Measurements from ENCODE around the gene MYL5. TPM values are rescaled to one million over a fixed set of nuclear protein-coding genes. Genes with fewer than 3 reads are reported as not detected.
"Not testable (repeated sequence)": the region's sequence is repeated elsewhere in the genome, so short reads cannot be mapped to it uniquely, and the experiment has no call there.

The MYL5 gene
- total RNA-seq, 2 experiments from 2014 or later, result 14.0 to 16.2 TPM

GRCh38 chr4:725391-726234, 51.3 kb downstream of the MYL5 start:
- Mint-ChIP-seq H3K27me3 (no peaks in the 10 kb centered on the region), H3K27ac (no peak overlapping the region), H3K4me3 (no peak overlapping the region), H3K9me3 (peaks cover 12% of the 10 kb centered on the region), H3K36me3 (ENCODE audit: low read depth) (peaks cover 38% of the 10 kb centered on the region), H3K4me1 (no peaks in the 10 kb centered on the region)
- no peak for DNase-seq
- POLR2A ChIA-PET, result no interaction called here
- CTCF ChIA-PET, result interaction anchor here (0.7 kb wide), 1 partner anchor 262 kb away, joined by 3 read pairs; no protein-coding TSS in a partner anchor

- POLR2A ChIA-PET, result no interaction called here
- Mint-ChIP-seq H3K36me3 (ENCODE audit: low read depth) (peaks cover 34% of the 10 kb centered on the region), H3K27ac (no peak overlapping the region), H3K4me1 (no peaks in the 10 kb centered on the region), H3K27me3 (no peaks in the 10 kb centered on the region), H3K4me3 (no peak overlapping the region), H3K9me3 (peaks cover 11% of the 10 kb centered on the region)
- no peak for DNase-seq
- CTCF ChIA-PET, result no interaction called here
These were observed 52.0 kb downstream of the MYL5 start for GRCh38 chr4:726235-726787.

GRCh38 chr4:726838-727237, 52.5 kb downstream of the MYL5 start:
- Mint-ChIP-seq H3K27ac (no peak overlapping the region), H3K9me3 (peaks cover 9% of the 10 kb centered on the region), H3K36me3 (ENCODE audit: low read depth) (peaks cover 28% of the 10 kb centered on the region), H3K27me3 (no peaks in the 10 kb centered on the region), H3K4me1 (no peaks in the 10 kb centered on the region), H3K4me3 (no peak overlapping the region)
- DNase-seq, result no peak
- POLR2A ChIA-PET, result no interaction called here
- CTCF ChIA-PET, result interaction anchor here (0.7 kb wide), 1 partner anchor 16 kb away, joined by 4 read pairs; no protein-coding TSS in a partner anchor

- H3K9me3 Mint-ChIP-seq, result peaks cover 9% of the 10 kb centered on the region
- no peak for DNase-seq
- POLR2A ChIA-PET, result no interaction called here
- no peaks in the 10 kb centered on the region for H3K27me3 Mint-ChIP-seq
- no peak overlapping the region for H3K4me3 Mint-ChIP-seq
- H3K4me1 Mint-ChIP-seq, result no peaks in the 10 kb centered on the region
- H3K36me3 Mint-ChIP-seq (ENCODE audit: low read depth), result peaks cover 23% of the 10 kb centered on the region
- CTCF ChIA-PET, result interaction anchor here (0.7 kb wide), 1 partner anchor 15 kb away, joined by 4 read pairs; no protein-coding TSS in a partner anchor
- no peak overlapping the region for H3K27ac Mint-ChIP-seq
These were observed 53.2 kb downstream of the MYL5 start for GRCh38 chr4:727576-727975.

GRCh38 chr4:729336-730315, 55.3 kb downstream of the MYL5 start:
- H3K9me3 Mint-ChIP-seq, result peaks cover 2% of the 10 kb centered on the region
- no peak overlapping the region for H3K27ac Mint-ChIP-seq
- no peak for DNase-seq
- H3K4me3 Mint-ChIP-seq, result no peak overlapping the region
- ChIA-PET CTCF (interaction anchor here (0.7 kb wide), 1 partner anchor 13 kb away, joined by 3 read pairs; no protein-coding TSS in a partner anchor), POLR2A (no interaction called here)
- no peaks in the 10 kb centered on the region for H3K4me1 Mint-ChIP-seq
- peaks cover 19% of the 10 kb centered on the region for H3K36me3 Mint-ChIP-seq (ENCODE audit: low read depth)
- H3K27me3 Mint-ChIP-seq, result no peaks in the 10 kb centered on the region

GRCh38 chr4:730511-730910, 56.2 kb downstream of the MYL5 start:
- Mint-ChIP-seq H3K4me1 (no peaks in the 10 kb centered on the region), H3K27ac (no peak overlapping the region), H3K9me3 (peaks cover 2% of the 10 kb centered on the region), H3K4me3 (no peak overlapping the region), H3K36me3 (ENCODE audit: low read depth) (peaks cover 27% of the 10 kb centered on the region), H3K27me3 (no peaks in the 10 kb centered on the region)
- DNase-seq, result no peak
- CTCF ChIA-PET, result no interaction called here
- POLR2A ChIA-PET, result no interaction called here

GRCh38 chr4:730946-731904, 56.9 kb downstream of the MYL5 start:
- peaks cover 29% of the 10 kb centered on the region for H3K36me3 Mint-ChIP-seq (ENCODE audit: low read depth)
- H3K9me3 Mint-ChIP-seq, H3K4me3 Mint-ChIP-seq, CTCF ChIA-PET, DNase-seq, H3K27ac Mint-ChIP-seq, H3K27me3 Mint-ChIP-seq, POLR2A ChIA-PET, H3K4me1 Mint-ChIP-seq: not testable (repeated sequence)

Other genes with a start within 250 kb of the MYL5 start
- 10 to 100 TPM; 34.5 to 38.1 TPM for gene ZNF721, start 175.4 kb upstream of the MYL5 start, total RNA-seq
- 10 to 100 TPM; 55.1 to 56.8 TPM for gene PIGG, start 175.3 kb upstream of the MYL5 start, total RNA-seq
- gene TMEM271, start 98.2 kb upstream of the MYL5 start, total RNA-seq, result not detected
- 10 to 100 TPM; 13.3 to 16.4 TPM for gene PDE6B, start 49.0 kb upstream of the MYL5 start, total RNA-seq
- gene ATP5ME, start 266 bp upstream of the MYL5 start, total RNA-seq, result 100 to 1,000 TPM; 205 TPM
- under 1 TPM in 1 of 2 experiments, not detected in 1; 0.40 TPM for gene SLC49A3, start 14.6 kb downstream of the MYL5 start, total RNA-seq
- gene PCGF3, start 31.3 kb downstream of the MYL5 start, total RNA-seq, result 10 to 100 TPM; 51.5 to 52.1 TPM
- gene CPLX1, start 151.6 kb downstream of the MYL5 start, total RNA-seq, result 1 to 10 TPM; 2.5 to 3.0 TPM